WI38 (cell line): ENCODE data around the gene KCNE3.

Experiments used
- H3K4me3 ChIP-seq: 2 replicates; pipeline ENCODE4 v1.5.1; 2011; ENCODE audit warnings: low read depth, mild to moderate bottlenecking, control low read depth, low read length
- CTCF ChIP-seq: IDR thresholded peaks from 2 replicates; pipeline ENCODE4 v1.5.1; 2012; ENCODE audit warnings: low read depth, mild to moderate bottlenecking, control low read depth, low read length

The KCNE3 gene

GRCh38 chr11:74409633-74410032, 57.7 kb downstream of the KCNE3 start:
- no peak for TF ChIP-seq CTCF
- no peak overlapping the region for H3K4me3 ChIP-seq
